A549 treated with AZD9567 at 1 μM for 4 hours (cell line): ENCODE results near the gene NUP58. TPM values are rescaled to one million over a fixed set of nuclear protein-coding genes. Genes with fewer than 3 reads are reported as not detected.

Experiments
- total RNA-seq: library from RNA; stranded (reverse); fragments of 200-300 nt; extraction: Qiagen RNA extraction; gene quantifications from 5 replicates; pipeline ENCODE4 v1.2.3, GENCODE V29; 2022; ENCODE audit not compliant: insufficient read depth

NUP58 gene
- total RNA-seq, result 16.9 to 21.9 TPM (median 19.3 TPM) in 5 replicates

GRCh38 chr13:25301347-25302113, at the start of gene NUP58:
Gene NUP58, plus strand, starts transcription at chr13:25301625. Its CDS starts 149 bp downstream, at chr13:25301774.

GRCh38 chr13:25286969-25287961, 14.2 kb upstream of the NUP58 start, which contains the start of gene MTMR6:
Gene MTMR6, minus strand, starts transcription at chr13:25287488. Its CDS starts 241 bp downstream, at chr13:25287247.

GRCh38 chr13:25371875-25372283, 70.5 kb downstream of the NUP58 start, which contains the start of gene ATP8A2:
Gene ATP8A2, plus strand, starts transcription at chr13:25371974. Its CDS starts 239 bp downstream, at chr13:25372213.

Other genes with a start within 250 kb of the NUP58 start
- gene PABPC3, start 205.5 kb upstream of the NUP58 start, total RNA-seq, result 0.12 to 0.23 TPM (median 0.17 TPM) in 4 of 5 replicates, not detected in the other
- gene AMER2, start 129.3 kb upstream of the NUP58 start, total RNA-seq, result not detected in 5 replicates
- gene MTMR6, start 14.1 kb upstream of the NUP58 start, total RNA-seq, result 6.7 to 10.1 TPM (median 9.5 TPM) in 5 replicates
- 0.01 to 0.07 TPM (median 0.04 TPM) in 3 of 5 replicates, not detected in the others for gene ATP8A2, start 70.3 kb downstream of the NUP58 start, total RNA-seq